ENCODE data around the gene MARK1.
"Not testable (repeated sequence)": the region's sequence is repeated elsewhere in the genome, so short reads cannot be mapped to it uniquely, and the experiment has no call there.

Gene MARK1

DNA sequence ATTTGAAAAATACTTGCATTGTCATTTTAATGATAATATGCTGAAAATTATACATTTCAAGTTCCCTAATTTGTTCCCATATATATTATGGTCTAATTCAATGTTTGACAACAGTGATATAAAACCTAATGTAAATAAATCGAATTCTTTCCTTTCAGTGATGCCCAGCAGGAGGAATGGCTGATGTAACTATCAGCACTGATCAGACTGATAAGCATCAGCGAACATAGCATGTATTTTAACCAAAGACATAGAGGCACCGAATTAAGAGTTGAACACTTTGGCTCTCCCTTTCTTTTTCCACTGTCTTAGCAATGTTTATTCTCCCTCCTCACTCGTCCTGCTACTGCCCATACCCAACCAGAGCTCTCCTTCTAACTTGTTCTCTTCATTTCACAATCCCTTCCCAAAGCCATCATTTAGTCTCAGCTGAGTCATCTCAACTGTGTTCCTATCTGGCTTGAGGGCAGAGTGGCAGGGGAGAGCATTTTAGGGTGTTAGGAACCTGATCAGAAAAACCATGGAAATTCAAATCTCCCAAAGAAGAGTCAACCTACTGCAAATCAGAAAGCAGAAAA is 103.4 kb downstream of the MARK1 start:
- DNase-seq = no peak

DNA sequence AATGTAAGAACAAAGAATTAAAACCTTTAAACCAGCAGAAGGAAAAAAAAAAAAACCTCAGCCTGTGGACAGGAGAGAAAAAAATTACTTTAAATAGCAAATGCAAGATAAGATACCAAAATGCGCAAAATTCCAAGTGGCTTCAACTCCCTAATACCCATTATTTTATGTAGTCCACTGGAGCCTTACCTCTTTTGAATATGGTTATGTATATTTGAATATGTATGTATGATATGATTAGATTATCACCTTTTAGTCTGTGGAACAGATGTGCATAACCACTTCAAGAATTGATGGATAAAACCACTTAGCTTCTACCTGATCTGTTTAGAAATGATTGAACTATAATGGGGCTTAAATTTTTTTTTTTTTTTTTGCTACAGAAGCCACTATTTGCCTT is 109.8 kb downstream of the MARK1 start:
- no peak for DNase-seq

DNA sequence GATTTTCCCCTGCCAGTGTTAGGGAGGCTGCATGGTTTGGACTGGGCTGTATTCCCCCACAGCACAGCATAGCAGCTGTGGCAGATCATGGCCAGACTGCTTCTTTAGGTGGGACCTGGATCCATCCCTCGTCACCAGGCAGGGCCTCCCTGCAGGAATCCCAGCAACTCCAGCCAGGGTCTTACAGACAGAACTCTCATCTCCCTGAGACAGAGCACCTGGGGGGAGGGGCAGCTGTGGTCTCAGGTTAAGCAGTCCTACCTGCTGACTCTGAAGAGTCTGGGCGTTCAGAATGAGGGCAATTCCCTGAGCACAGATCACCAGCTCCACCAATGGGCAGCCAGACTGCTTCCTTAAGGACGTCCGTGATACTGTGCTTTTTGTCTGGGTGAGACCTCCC is 114.3 kb downstream of the MARK1 start:
- DNase-seq = no peak

DNA sequence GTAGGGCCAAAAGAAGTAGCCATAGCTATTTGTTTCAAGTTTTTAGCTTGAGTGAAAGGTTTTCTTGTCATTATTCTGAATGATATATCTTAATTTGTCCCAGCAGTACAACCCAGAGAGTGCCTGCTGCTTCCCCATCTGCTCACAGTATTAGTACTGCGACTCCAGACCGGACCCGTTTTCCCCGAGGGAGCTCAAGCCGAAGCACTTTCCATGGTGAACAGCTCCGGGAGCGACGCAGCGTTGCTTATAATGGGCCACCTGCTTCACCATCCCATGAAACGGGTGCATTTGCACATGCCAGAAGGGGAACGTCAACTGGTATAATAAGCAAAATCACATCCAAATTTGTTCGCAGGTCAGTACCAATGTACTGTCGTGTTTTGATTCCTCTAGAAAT is 125.1 kb downstream of the MARK1 start:
- DNase-seq = no peak

DNA sequence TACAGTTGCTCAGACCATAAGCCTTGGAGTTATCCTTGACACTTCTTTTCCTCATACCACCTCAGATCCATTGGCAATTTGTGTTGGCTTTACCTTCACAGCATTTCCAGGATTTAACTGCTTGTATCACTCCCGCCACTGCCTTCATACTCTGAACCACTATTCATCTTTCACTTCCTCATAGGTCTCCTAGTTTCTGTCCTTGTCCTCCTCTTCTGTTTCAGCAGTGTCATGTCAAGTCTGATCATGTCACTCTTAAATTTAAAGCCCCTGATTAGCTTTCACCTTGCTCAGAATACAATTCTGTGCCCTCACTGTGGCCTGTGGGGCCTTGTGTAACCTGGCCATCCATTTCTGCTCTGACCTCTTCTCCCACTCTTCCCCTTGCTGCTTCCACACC is 127.6 kb downstream of the MARK1 start:
- no peak for DNase-seq

DNA sequence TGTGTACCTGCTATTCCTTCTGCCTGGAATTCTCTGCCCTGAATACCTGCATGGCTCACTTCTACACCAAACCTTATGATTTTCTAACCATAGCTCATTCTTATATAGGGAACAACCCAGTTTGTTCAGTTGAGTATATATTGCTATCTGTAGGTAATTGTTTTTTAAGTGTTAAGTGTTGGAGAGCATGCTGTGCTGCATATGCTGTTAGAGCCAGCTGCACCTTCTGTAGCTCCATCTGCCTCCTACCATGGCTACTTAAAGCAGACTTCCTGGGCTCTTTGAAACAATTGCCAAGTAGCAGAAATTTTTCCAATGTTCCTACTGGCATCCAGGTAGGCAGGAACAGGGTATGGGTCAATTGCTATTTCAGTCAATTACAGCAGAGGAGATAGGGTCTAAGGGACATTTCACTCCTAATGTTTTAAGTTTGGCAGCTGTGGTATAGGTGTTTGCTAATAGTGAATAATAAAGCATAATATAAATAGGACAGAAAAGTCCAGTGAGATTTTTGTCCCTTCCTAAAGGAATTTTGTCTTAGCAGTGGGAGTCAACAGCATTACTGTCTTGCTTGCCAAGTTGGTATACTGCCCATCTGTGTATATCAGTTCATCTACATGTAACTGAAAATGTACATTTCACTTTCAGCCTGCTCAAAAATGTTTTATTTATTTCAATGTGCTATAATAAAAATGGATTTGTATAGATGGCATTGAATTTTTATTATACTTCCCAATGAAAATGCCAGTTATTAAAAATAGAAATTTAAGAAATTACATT is 128.2 kb downstream of the MARK1 start:
- no peak for DNase-seq

DNA sequence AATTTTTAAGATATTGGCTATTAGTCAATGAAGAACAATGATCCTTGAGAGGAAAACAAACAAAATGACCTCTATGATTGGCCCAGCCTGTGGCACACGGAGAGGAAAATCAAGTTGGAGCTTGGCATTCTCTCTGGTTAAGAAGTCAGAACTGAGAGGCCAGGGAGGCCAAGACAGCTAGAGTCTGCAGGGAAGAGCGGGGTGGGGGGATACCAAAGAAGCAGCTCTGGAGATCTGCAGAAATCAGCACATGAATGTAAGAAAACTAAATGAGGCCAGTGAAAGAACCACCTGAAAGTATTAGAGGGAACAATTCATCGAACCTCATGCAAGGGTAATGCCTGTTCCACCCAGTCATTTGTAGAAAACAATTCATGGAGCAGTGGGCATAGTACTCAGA is 138.4 kb downstream of the MARK1 start:
- DNase-seq = no peak

DNA sequence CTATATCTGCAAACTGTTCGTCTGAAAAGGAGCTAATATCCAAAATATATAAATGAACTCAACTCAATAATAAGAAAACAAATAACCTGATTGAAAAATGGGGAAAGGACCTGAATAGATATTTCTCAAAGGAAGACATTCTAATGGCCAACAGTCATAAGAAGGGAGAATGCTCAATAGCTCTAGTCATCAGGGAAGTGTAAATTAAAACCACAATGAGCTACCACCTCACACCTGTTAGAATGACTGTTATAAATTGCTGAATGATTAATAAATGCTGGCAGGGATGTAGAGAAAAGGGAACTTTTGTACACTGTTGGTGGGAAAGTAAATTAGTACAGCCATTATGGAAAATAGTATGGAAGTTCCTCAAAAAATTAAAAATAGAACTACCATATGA is 141.1 kb downstream of the MARK1 start:
- no peak for DNase-seq

DNA sequence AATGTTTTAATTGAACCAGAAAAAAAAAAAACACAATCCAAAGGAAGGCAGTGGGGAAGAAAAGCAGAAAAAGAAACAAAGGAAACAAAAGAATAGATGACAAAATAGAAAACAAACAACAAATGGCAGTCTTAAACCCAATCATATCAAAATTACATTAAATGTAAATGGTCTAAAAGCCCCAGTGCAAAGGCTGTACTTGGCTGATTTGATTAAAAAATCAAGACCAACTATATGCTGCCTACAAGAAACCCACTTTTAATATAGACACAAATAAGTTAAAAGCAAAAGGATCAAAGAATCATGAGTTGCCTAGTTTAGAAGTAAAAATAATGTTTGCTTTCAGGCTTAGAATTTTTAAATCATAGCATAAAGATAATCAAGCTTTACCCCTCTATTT is 142.4 kb downstream of the MARK1 start:
- DNase-seq = no peak

DNA sequence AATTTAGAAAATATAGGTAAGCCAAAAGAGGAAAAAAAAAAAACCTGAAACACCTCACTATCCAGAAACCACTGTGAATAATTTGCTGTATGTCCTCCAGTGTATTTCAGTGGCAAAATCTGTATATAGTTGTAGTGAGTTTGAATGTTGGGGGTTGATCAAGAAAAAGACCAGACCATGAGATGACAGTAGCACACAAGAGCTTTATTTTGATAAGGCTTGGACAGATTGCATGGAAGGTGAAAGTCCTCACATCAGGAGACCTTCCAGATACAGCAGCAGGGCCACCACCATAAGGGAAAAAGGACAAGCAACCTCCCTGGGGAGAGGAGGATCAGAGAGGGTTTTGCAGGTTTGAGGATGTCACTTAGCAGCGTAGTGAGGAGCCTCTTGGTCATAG is 146.0 kb downstream of the MARK1 start:
- DNase-seq = no peak

DNA sequence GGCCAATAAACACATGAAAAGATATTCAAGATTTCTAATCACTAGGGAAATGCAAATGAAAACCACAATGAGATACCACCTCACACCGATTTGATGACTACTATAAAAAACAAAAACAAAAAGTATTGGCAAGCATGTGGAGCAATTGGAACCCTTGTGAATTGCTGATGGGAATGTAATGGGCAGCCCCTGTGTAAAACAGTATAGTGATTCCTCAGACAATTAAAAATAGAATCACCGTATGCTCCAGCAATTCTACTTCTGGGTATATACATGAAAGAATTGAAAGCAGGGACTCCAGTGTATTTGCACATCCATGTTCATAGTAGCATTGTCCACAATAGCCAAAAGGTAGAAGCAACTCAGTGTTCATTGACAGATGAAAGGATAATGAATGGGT is 149.3 kb downstream of the MARK1 start:
- no peak for DNase-seq

DNA sequence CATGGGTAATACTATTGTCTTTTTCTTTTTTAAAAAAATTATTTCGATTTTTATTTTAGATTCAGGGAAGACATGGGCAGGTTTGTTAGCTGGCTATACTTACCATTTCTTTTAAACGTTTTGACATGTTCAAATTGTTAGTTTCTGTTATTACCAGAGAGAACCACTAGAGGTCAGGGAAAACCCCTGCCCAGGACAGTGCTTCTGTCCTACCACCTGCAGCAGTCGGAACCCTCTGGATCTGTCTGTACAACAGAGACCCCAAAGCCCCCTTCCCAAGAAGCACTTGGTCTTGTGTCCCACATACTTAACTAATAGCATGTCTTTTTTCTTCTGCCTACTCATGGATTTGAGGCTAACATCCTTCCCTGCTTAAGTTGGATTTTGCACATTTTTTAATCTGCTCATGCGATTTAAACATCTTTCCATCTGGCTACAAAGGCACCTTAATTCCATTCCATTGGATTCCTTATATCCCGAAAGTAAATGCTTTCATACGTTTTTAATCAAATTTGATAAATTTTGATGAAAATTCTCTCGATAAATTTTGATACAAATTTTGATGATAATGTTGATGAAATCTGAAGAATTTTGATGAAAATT is 152.2 kb downstream of the MARK1 start:
- DNase-seq = peak in 1 of 2 donors; percentile 41

DNA sequence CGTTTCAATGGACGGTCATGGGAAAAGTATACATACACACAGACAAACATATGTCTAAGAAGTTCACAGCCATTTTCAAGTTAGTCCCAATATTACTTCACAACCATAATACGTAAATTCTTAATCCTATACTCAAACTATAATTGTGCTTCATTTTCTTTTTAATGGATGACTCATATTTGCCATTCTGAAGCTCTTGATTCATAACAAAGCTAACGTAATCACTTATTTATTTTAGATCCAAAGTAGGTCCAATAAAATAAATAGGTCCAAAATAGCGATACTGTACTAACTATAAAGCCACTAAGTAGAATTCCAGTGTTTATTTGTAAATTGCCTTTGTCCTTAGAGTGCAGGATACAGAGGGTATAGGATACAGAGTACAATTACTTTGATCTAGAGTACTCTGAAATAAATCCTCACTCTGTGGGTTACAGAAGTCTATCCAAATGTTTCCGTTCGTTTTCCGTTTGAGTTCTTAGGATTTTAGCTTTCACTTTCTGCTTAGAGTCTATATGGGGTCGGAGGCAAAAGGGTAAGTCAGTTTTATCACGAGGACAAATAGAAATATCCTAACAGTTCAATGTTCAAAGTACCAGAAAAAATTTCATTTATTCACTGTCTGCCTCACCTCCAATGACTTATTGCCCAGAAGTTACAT is 153.4 kb downstream of the MARK1 start:
- DNase-seq = no peak

DNA sequence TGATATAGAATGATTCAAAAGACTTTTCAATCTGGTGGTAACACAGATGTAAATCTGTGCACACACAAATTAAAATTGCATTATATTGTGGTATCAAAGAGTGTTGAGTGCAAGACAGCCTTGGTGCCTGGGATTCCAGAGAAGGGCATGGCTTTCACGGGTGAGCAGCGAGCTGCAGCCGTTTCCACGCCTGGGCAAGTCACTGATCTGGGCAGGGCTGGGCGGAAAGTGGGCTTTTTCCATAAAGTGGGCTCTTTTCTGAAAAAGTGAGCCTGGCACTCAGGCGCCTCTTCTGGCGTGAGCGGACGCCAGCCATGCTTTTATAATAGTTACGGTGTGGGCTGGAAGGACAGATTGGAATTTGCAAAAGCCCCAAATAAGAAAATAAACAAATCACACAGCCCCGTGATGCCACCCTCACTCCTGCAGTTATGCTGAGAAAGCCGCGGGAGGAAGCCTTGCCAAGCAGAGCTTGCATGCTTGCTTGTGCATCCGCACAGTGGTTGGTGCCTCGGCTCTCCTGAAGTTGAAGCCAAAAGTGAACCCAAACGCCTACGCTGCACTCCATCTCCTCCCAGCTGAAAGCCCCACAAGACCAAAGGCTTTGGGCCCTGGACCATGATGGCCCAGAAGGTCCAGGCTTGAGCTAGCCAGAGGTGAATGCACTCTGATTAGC is 155.1 kb downstream of the MARK1 start:
- DNase-seq = no peak

DNA sequence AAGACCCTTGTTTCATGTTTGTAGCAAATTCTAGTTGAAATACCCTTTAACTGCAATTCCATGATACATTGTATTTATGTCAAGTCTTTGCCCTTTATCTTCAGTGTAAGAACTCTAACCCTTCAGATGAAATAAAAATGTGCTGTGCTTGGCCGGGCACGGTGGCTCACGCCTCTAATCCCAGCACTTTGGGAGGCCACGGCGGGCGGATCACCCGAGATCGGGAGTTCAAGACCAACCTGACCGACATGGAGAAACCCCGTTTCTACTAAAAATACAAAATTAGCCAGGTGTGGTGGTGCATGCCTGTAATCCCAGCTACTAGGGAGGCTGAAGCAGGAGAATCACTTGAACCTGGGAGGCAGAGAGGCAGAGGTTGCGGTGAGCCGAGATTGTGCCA is 155.8 kb downstream of the MARK1 start:
- DNase-seq = not testable (repeated sequence)

DNA sequence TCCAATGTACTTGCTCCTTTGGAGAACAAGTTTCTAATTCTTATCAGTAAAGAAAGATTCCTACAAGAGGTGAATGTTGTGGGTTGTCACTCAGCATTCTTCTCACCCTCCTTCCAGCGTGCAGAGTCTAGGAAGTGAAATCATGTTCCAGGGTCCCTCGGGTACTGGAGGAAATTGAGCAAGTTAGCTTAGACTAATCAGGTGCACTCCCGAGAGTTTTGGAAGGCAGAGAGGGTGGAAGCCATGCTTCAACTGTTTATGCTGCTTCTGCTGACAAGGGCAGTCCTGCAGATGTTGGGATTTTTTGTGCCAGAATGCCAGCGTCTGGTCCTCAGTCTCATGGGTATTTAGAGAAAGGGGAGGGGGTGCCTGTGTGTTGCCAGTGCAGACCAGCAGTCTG is 157.0 kb downstream of the MARK1 start:
- DNase-seq = no peak

DNA sequence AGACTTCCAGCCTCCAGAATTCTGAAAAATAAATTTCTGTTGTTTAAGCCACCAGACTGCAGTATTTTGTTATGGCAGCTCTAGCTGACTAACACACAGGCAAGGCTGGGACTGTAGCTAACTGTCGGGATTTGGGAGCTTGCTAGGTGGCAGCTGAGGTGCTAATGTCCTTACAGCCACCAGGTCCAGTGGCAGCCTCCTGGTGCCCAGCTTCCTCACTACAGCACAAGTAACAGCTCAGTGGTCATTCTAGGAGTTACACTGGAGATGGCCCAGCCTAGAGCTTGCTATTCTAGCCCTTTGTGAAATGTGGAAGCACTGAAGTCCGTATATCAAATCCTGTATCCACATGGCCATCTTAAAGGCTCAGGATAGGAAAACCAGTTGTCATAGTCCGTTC is 157.9 kb downstream of the MARK1 start:
- DNase-seq = no peak

DNA sequence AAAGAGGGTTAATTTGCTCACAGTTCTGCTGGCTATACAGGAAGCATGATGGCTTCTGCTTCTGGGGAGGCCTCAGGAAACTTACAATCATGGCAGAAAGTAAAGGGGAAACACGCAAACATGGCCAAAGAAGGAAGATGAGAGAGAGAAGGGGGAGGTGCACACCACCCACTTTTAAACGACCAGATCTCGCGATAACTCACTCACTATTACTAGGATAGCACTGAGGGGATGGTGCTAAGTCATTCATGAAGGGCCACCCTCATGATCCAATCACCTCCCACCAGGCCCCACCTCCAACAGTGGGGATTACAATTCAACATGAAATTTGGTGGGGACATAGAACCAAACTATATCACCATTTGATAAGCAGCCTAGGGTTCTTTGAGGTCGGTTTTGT is 159.9 kb downstream of the MARK1 start:
- DNase-seq = no peak

DNA sequence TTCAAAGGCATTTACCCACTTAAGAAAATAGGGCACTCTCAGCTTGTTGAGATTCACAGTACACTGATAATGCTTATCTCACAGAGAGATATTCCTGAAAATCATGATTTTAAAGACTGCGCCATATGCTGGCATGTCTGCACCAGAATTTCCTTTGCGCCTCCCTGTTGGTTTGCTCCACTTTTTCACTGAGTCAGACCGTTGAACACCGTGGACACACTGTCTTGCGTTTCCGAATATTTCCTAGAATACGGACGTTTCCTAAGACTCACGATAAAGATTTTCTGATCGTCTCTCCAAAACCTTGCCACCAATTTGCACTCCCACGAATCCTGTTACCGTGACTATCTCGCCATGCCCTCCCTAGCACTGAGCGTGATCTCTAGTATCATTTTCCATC is 161.7 kb downstream of the MARK1 start:
- no peak for DNase-seq

DNA sequence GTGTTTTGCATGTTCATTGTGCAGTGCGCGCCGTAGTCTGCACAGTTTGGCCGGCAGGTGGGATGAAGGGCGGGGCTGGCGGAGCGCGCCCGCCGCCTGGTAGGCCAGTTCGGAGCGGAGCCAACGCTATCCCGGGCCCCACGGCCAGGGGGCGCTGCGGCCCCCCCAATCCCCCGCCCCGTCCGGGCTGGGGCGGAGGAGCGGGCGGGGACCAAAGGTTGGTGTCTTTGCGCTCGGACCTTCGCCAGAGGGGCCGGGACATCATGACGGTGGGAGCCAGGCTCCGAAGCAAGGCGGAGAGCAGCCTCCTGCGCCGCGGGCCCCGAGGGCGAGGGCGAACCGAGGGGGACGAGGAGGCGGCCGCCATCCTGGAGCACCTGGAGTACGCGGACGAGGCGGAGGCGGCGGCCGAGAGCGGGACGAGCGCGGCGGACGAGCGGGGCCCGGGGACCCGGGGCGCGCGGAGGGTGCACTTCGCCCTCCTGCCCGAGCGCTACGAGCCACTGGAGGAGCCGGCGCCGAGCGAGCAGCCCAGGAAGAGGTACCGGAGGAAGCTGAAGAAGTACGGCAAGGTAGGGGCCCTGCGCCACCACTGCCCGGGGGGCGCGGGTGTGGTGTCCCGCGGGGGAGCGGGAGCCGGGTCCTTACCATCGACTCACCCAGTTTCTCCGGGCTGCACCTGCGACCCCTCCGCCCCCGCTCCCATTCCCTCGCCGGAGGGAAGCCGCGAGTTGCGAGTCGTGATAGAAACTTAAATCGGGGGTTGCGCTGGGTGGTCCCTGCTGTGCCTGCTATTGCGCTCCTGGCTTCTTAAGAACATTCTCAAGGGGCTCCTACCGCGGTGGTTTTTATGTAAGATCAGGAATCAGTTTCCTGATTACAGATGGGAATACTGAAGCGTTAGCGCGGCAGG is 162.5 kb downstream of the MARK1 start, which contains the start of gene C1orf115:
Gene C1orf115 (plus strand): TSS at position 224 of the 913 bp plus-strand sequence. CDS start 40 bp downstream, at position 264.
- peak; percentile 69 to 77 for DNase-seq

DNA sequence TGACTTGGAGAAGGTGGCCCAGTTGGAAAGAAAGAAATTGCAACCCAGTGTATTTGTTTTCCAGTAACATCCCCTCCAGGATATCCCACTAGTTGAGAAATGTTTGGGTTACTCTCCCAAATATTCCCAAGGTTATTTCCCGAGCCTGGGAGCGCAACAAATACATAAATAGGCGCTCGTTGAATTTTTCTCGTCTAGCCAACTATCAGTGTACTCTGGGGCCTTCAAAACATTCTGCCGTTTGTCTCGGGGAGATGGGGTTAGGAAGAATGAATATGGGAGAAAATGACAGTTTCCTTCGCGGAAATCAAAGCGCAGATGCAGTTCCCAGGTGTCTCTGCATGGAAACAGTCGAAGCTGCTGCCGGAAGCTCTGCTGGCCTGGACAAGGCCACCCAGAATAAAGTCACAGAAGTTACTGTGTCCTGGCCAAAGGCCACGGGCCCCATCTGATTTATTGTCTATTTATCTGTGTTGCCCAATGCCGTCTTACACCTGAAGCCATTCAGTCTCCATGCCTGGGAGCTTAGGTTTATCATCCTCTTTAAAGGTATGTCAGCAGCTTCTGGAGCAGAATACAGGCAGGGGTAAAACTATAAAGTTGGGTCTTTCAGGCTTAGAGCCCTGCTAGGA is 163.2 kb downstream of the MARK1 start:
- no peak for DNase-seq

All from CD4-positive, alpha-beta T cell treated with Interferon alpha-2 for 1 hour (primary cell).